K562 (cell line): ENCODE measurements around the gene ABI3BP. TPM values are rescaled to one million over a fixed set of nuclear protein-coding genes. Genes with fewer than 3 reads are reported as not detected.
A peak's percentile ranks its signal among the peaks of the same experiment; 100 is the strongest.

Source experiments
- ATAC-seq: fragments of 200-7000 bp; cut with Tn5 transposase; 3 replicates; pipeline ENCODE4 v1.9.1; 2020; ENCODE audit warnings: moderate library complexity
- BruUV-seq: library from RNA; stranded (reverse); fragments of 400-500 nt; replicated peaks from 2 replicates; lab custom pipeline; 2021; lab: Mats Ljungman, UMichigan
- CTCF ChIA-PET: fragments of 300-600 bp; formaldehyde crosslinking; extraction: SDS; loops from one replicate; lab custom pipeline; 2021; ENCODE audit warnings: low intra/inter-chr PET ratio; lab: Yijun Ruan, JAX
- POLR2A ChIA-PET: fragments of 300-600, 350-650 bp; sonication (Branson Sonifier 250); formaldehyde crosslinking; extraction: SDS; loops from one replicate; lab custom pipeline; 2021; ENCODE audit warnings: antibody characterized with exemption, inconsistent platforms; lab: Yijun Ruan, JAX
- DNase-seq, 4 experiments: peaks; one replicate each; pipeline versions ENCODE4 v3.0.0 to v3.0.0-alpha.2; 2011 to 2018; ENCODE audit warnings: low spot score in 3 of 4, mixed read lengths in 3 of 4; ENCODE audit errors: extremely low read depth in 1 of 4
- FAIRE-seq: peaks from 2 replicates; lab custom pipeline; 2011; peaks lifted over from hg19 to GRCh38; lab: Jason Lieb, UNC
- H2AFZ ChIP-seq: 2 replicates; pipeline ENCODE4 v1.6.0; 2011; ENCODE audit warnings: low read depth, low read length, control low read depth, inconsistent platforms
- H3K27ac ChIP-seq: fragments of 200-600 bp; 3 replicates; pipeline ENCODE4 v1.8.0; 2011; ENCODE audit warnings: low read depth, mild to moderate bottlenecking, control low read depth, inconsistent platforms, low read length, moderate library complexity, mixed read lengths; ENCODE audit errors: extremely low read depth
- H3K27me3 ChIP-seq, 2 experiments: fragments of 300-600 bp in 1 of 2; 2 replicates in 1 of 2; 3 replicates in 1 of 2; pipeline versions ENCODE4 v1.6.0 to v1.8.0; 2011; ENCODE audit warnings: inconsistent platforms in 2 of 2, low read length in 2 of 2, mild to moderate bottlenecking in 1 of 2, mixed read lengths in 1 of 2, moderate library complexity in 1 of 2; ENCODE audit not compliant: control insufficient read depth in 2 of 2, insufficient read depth in 2 of 2
- H3K36me3 ChIP-seq: fragments of 300-600 bp; 3 replicates; pipeline ENCODE4 v1.8.0; 2011; ENCODE audit warnings: mild to moderate bottlenecking, low read length, inconsistent platforms; ENCODE audit not compliant: control insufficient read depth, insufficient read depth
- H3K4me1 ChIP-seq, 2 experiments: fragments of 200-600 bp in 1 of 2; replicated peaks in 1 of 2; 2 replicates in 1 of 2; 3 replicates in 1 of 2; pipeline versions ENCODE4 v1.5.1 to v1.8.0; 2011; ENCODE audit warnings: inconsistent platforms in 2 of 2, low read length in 2 of 2, mild to moderate bottlenecking in 1 of 2, mixed read lengths in 1 of 2, moderate library complexity in 1 of 2; ENCODE audit not compliant: control insufficient read depth in 2 of 2, insufficient read depth in 2 of 2
- H3K4me2 ChIP-seq: 2 replicates; pipeline ENCODE4 v1.6.1; 2011; ENCODE audit warnings: low read length, control low read depth, inconsistent platforms, mixed read lengths; ENCODE audit not compliant: insufficient read depth
- H3K4me3 ChIP-seq: fragments of 200-600 bp; sonication (generic), shearing (Covaris generic); 2 replicates; pipeline ENCODE4 v1.5.1; 2016; ENCODE audit warnings: control low read depth, inconsistent platforms
- H3K79me2 ChIP-seq: fragments of 200-600 bp; 3 replicates; pipeline ENCODE4 v1.8.0; 2011; ENCODE audit warnings: low read length, inconsistent platforms; ENCODE audit not compliant: control insufficient read depth, insufficient read depth
- H3K9ac ChIP-seq, 2 experiments: 2 replicates each; pipeline versions ENCODE4 v1.6.0 to v1.6.1; 2011; ENCODE audit warnings: low read depth in 2 of 2, low read length in 2 of 2, control low read depth in 1 of 2, inconsistent platforms in 1 of 2, mild to moderate bottlenecking in 1 of 2, mixed read lengths in 1 of 2; ENCODE audit not compliant: insufficient read depth in 1 of 2
- H3K9me1 ChIP-seq: one replicate; pipeline ENCODE4 v1.6.0; 2011; ENCODE audit warnings: inconsistent platforms, mild to moderate bottlenecking, low read length, moderate library complexity; ENCODE audit not compliant: control insufficient read depth, insufficient read depth
- H3K9me3 ChIP-seq: replicated peaks from 2 replicates; pipeline ENCODE4 v1.5.1; 2011; ENCODE audit warnings: low read depth, low read length, inconsistent platforms; ENCODE audit not compliant: control insufficient read depth, insufficient read depth
- H4K20me1 ChIP-seq: replicated peaks from 2 replicates; pipeline ENCODE4 v1.6.1; 2011; ENCODE audit warnings: low read length, inconsistent platforms, mixed read lengths; ENCODE audit not compliant: control insufficient read depth, insufficient read depth
- ELF2 ChIP-seq: fragments of 250-450 bp; sonication (Bioruptor Pico); IDR thresholded peaks from 2 replicates; pipeline ENCODE4 v1.5.0; 2021; ENCODE audit warnings: mild to moderate bottlenecking
- FOSL1 ChIP-seq: fragments of 200-800 bp; sonication (Bioruptor generic); conservative IDR thresholded peaks from 2 replicates; pipeline ENCODE4 v1.6.1; 2016; ENCODE audit warnings: missing genetic modification characterization, missing compliant biosample characterization
- HDAC6 ChIP-seq: IDR thresholded peaks from 2 replicates; pipeline ENCODE4 v1.6.1; 2012; ENCODE audit warnings: low read depth, mild to moderate bottlenecking, control low read depth, inconsistent platforms, low read length, moderate library complexity
- JUND ChIP-seq, 2 experiments: IDR thresholded peaks; 2 replicates in 1 of 2; 3 replicates in 1 of 2; pipeline ENCODE4 v1.6.1; 2011; ENCODE audit warnings: borderline replicate concordance in 2 of 2, low read depth in 2 of 2, low read length in 2 of 2, improper control_type of control experiment in 1 of 2, missing biosample characterization in 1 of 2, missing genetic modification characterization in 1 of 2, missing genetic modification reagents in 1 of 2
- MEIS2 ChIP-seq: fragments of 450-650 bp; IDR thresholded peaks from 2 replicates; pipeline ENCODE4 v1.6.1; 2014; ENCODE audit warnings: mild to moderate bottlenecking; ENCODE audit not compliant: partially characterized antibody
- YY1 ChIP-seq, 3 experiments: IDR thresholded peaks; 2 replicates each; pipeline ENCODE4 v1.6.1; 2011; ENCODE audit warnings: low read length in 2 of 3, mild to moderate bottlenecking in 2 of 3, moderate library complexity in 2 of 3, borderline replicate concordance in 1 of 3, control low read depth in 1 of 3, low read depth in 1 of 3; ENCODE audit not compliant: insufficient read depth in 3 of 3, insufficient replicate concordance in 2 of 3, control insufficient read depth in 1 of 3, insufficient read length in 1 of 3; ENCODE audit errors: extremely low read depth in 1 of 3
- ZNF766 ChIP-seq: fragments of 200-800 bp; sonication (Bioruptor generic); conservative IDR thresholded peaks from 2 replicates; pipeline ENCODE4 v1.6.1; 2016; ENCODE audit warnings: missing genetic modification characterization, missing compliant biosample characterization
- WGBS: fragments of 100-300 bp; shearing (Covaris generic); methylation state at CpG from one replicate; pipeline ENCODE4 v1.1.6; 2016; ENCODE audit warnings: low coverage, mixed read lengths; ENCODE audit not compliant: insufficient coverage; ENCODE audit errors: missing lambda C conversion rate; 5-methylcytosine and 5-hydroxymethylcytosine counted together
- in situ Hi-C: fragments of 300-500 bp; cut with MboI; formaldehyde crosslinking; loops from 4 replicates; pipeline ENCODE4 v1.15.0; 2018; ENCODE audit warnings: inconsistent platforms, mixed read lengths
- intact Hi-C: fragments of 100-400 bp; cut with micrococcal nuclease; formaldehyde crosslinking; loops from 2 replicates; pipeline ENCODE4 v1.14.2; 2022
- polyA plus RNA-seq, 8 experiments: library from polyadenylated mRNA; depleted of rRNA in 4 of 8; stranded (reverse) in 5 of 8; unstranded in 3 of 8; fragments of >200 nt; fragmentation: Nextera tagmentation in 2 of 8; fragmentation: Illumina TruSeq in 1 of 8; extraction: Ambion mirVana in 2 of 8; extraction: Trizol in 1 of 8; gene quantifications; 2 replicates each; pipeline versions ENCODE4 v1.2.1 to v1.2.3, GENCODE V29; 2011 to 2014; ENCODE audit warnings: inconsistent platforms in 1 of 8, missing spikeins in 1 of 8
- total RNA-seq, 7 experiments: library from RNA; depleted of rRNA in 6 of 7; stranded (reverse); fragments of >200 nt in 6 of 7; fragmentation: Illumina TruSeq in 2 of 7; extraction: Trizol in 2 of 7; gene quantifications; 2 replicates each; pipeline versions ENCODE4 v1.2.1 to v1.2.3, GENCODE V29; 2011 to 2021; ENCODE audit warnings: low replicate concordance in 1 of 7
- TF ChIP-seq, protein P1 (sequence below): sonication (generic); formaldehyde crosslinking; IDR thresholded peaks from 2 replicates; pipeline ENCODE4 v1.8.1; 2023; ENCODE audit warnings: mild to moderate bottlenecking, missing genetic modification reagents
- TF ChIP-seq, protein P2 (sequence below), 2 experiments: fragments of 450-650 bp in 1 of 2; sonication (generic) in 1 of 2; formaldehyde crosslinking in 1 of 2; IDR thresholded peaks in 1 of 2; conservative IDR thresholded peaks in 1 of 2; 2 replicates each; pipeline versions ENCODE4 v1.6.1 to v1.8.1; 2016 to 2023; ENCODE audit warnings: mild to moderate bottlenecking in 2 of 2, moderate library complexity in 2 of 2, inconsistent platforms in 1 of 2, missing genetic modification reagents in 1 of 2
- TF ChIP-seq, protein P3 (sequence below): sonication (generic); IDR thresholded peaks from 2 replicates; pipeline ENCODE4 v1.6.1; 2016
- TF ChIP-seq, protein P4 (sequence below): fragments of 450-650 bp; IDR thresholded peaks from 2 replicates; pipeline ENCODE4 v1.6.1; 2016

ABI3BP gene
- total and polyA plus RNA-seq, 9 of the 15 experiments (the other 6 are each of a cell fraction or from before 2014, with no cell fraction given), result 0.01 to 0.24 (median 0.06) TPM; not detected in 5

DNA sequence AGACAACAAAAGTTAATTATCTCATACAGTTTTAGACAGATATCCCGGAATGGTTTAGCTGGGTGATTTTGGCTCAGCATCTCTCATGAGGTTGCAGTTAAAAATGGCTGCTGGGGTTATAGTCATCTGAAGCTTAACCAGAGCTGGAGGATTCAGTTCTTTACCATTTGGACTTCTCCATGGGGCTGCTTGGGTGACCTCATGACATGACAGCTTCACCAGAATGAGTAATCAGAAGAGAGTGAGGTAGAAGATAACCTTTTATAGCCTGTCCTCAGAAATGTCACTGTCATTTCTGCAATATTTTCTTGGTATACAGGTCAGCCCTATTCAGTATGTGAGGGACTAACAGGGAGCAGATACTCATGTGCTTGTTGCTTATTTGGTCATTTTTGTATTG lies 253.0 kb downstream of the ABI3BP start:
- ATAC-seq (peak; percentile 67), FAIRE-seq (peak; percentile 19), DNase-seq (peak in 2 of 4 experiments; percentile 13 to 50)
- Histone ChIP-seq H2AFZ (no peak overlapping the region), H3K9me1 (no peaks in the 10 kb centered on the region), H3K36me3 (peaks cover 95% of the 10 kb centered on the region), H3K9me3 (no peaks in the 10 kb centered on the region), H3K9ac (no peak overlapping the region), H4K20me1 (no peaks in the 10 kb centered on the region), H3K4me1 (peaks cover 0 to 5% of the 10 kb centered on the region in 2 experiments; a peak in 2 of 5 replicates), H3K4me3 (no peak overlapping the region), H3K79me2 (peaks cover 6% of the 10 kb centered on the region; the same call in 2 of the 3 replicates), H3K27me3 (no peaks in the 10 kb centered on the region), H3K27ac (0 out of 3 replicates have a peak overlapping the region, but pooled peaks have one; percentile 15), H3K4me2 (no peak overlapping the region)
- WGBS, result 79% methylated on average over 1 of the region's 1 CpG
- intact Hi-C loops, result no loop called here
- in situ Hi-C loops, result no loop called here
- BruUV-seq, result no TSS peak
- TF ChIP-seq MEIS2 (peak; percentile 11), ZNF766 (CRISPR knock-in tag) (no peak), FOSL1 (peak; percentile 51; the same call in 1 of the 2 replicates), HDAC6 (no peak), ELF2 (CRISPR knock-in tag) (no peak), JUND (IDR thresholded peaks at IDR 0.05; ENCODE audit: borderline replicate concordance, low read depth, low read length) (no peak), JUND (tag; IDR thresholded peaks at IDR 0.05; ENCODE audit: borderline replicate concordance, low read depth, low read length) (0 out of 3 replicates have a peak, but pooled peaks have one; percentile 31), YY1 (IDR thresholded peaks at IDR 0.05; ENCODE audit: borderline replicate concordance in 1 of 3, control insufficient read depth in 1 of 3, extremely low read depth in 1 of 3, insufficient read depth in 3 of 3, insufficient read length in 1 of 3, insufficient replicate concordance in 2 of 3, low read depth in 1 of 3, low read length in 2 of 3) (peak in 1 of 3 experiments; percentile 41)
- TF ChIP-seq, protein P1, sequence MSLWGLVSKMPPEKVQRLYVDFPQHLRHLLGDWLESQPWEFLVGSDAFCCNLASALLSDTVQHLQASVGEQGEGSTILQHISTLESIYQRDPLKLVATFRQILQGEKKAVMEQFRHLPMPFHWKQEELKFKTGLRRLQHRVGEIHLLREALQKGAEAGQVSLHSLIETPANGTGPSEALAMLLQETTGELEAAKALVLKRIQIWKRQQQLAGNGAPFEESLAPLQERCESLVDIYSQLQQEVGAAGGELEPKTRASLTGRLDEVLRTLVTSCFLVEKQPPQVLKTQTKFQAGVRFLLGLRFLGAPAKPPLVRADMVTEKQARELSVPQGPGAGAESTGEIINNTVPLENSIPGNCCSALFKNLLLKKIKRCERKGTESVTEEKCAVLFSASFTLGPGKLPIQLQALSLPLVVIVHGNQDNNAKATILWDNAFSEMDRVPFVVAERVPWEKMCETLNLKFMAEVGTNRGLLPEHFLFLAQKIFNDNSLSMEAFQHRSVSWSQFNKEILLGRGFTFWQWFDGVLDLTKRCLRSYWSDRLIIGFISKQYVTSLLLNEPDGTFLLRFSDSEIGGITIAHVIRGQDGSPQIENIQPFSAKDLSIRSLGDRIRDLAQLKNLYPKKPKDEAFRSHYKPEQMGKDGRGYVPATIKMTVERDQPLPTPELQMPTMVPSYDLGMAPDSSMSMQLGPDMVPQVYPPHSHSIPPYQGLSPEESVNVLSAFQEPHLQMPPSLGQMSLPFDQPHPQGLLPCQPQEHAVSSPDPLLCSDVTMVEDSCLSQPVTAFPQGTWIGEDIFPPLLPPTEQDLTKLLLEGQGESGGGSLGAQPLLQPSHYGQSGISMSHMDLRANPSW (CRISPR knock-in tag), result no peak
- TF ChIP-seq, protein P2, sequence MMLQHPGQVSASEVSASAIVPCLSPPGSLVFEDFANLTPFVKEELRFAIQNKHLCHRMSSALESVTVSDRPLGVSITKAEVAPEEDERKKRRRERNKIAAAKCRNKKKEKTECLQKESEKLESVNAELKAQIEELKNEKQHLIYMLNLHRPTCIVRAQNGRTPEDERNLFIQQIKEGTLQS (IDR thresholded peaks at IDR 0.05), result peak; percentile 66
- TF ChIP-seq, protein P2 (CRISPR knock-in tag; conservative IDR thresholded peaks at IDR 0.05), result no peak
- TF ChIP-seq, protein P3, sequence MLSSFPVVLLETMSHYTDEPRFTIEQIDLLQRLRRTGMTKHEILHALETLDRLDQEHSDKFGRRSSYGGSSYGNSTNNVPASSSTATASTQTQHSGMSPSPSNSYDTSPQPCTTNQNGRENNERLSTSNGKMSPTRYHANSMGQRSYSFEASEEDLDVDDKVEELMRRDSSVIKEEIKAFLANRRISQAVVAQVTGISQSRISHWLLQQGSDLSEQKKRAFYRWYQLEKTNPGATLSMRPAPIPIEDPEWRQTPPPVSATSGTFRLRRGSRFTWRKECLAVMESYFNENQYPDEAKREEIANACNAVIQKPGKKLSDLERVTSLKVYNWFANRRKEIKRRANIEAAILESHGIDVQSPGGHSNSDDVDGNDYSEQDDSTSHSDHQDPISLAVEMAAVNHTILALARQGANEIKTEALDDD, result peak; percentile 78
- TF ChIP-seq, protein P4, sequence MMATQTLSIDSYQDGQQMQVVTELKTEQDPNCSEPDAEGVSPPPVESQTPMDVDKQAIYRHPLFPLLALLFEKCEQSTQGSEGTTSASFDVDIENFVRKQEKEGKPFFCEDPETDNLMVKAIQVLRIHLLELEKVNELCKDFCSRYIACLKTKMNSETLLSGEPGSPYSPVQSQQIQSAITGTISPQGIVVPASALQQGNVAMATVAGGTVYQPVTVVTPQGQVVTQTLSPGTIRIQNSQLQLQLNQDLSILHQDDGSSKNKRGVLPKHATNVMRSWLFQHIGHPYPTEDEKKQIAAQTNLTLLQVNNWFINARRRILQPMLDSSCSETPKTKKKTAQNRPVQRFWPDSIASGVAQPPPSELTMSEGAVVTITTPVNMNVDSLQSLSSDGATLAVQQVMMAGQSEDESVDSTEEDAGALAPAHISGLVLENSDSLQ, result peak; percentile 43; the same call in 1 of the 2 replicates
- ChIA-PET POLR2A (interaction anchor here (1.3 kb wide), 1 partner anchor 10 kb away, joined by 6 read pairs; no protein-coding TSS in a partner anchor), CTCF (no interaction called here)
